Transverse colon (tissue), 4 donors: Measurements from ENCODE around the gene MRGPRG. TPM values are rescaled to one million over a fixed set of nuclear protein-coding genes. Genes with fewer than 3 reads are reported as not detected.
A peak's percentile ranks its signal among the peaks of the same experiment; 100 is the strongest.

Experiments
- DNase-seq: peaks from one replicate; pipeline ENCODE4 v3.0.0-alpha.2; 2019
- H3K27ac ChIP-seq, 4 donors: fragments of 200-600 bp; sonication (generic); 2 replicates each; pipeline ENCODE4 v1.5.1; 2016 to 2018; ENCODE audit warnings: inconsistent platforms in 4 of 4
- H3K27me3 ChIP-seq: fragments of 200-600 bp; sonication (generic); 2 replicates; pipeline ENCODE4 v1.5.1; 2017; ENCODE audit warnings: inconsistent platforms
- H3K36me3 ChIP-seq, 4 donors: fragments of 200-600 bp; sonication (generic); 2 replicates each; pipeline ENCODE4 v1.5.1; 2017 to 2019; ENCODE audit warnings: inconsistent platforms in 4 of 4
- H3K4me1 ChIP-seq, 4 donors: fragments of 200-600 bp; sonication (generic); 2 replicates each; pipeline ENCODE4 v1.5.1; 2017 to 2020; ENCODE audit warnings: inconsistent platforms in 4 of 4
- H3K4me3 ChIP-seq, 4 donors: fragments of 200-600 bp; sonication (generic); 1 replicate in 1 of 4; 2 replicates in 3 of 4; pipeline versions ENCODE4 v1.5.1 to v1.6.1; 2017 to 2019; ENCODE audit warnings: inconsistent platforms in 4 of 4
- H3K9me3 ChIP-seq, 2 donors: fragments of 200-600 bp; sonication (generic); 2 replicates each; pipeline ENCODE4 v1.5.1; 2017 to 2019; ENCODE audit warnings: inconsistent platforms in 2 of 2
- CTCF ChIP-seq, 5 experiments: fragments of 200-600 bp in 3 of 5; fragments of 450-650 bp in 2 of 5; sonication (generic) in 3 of 5; IDR thresholded peaks; 1 replicate in 2 of 5; 2 replicates in 3 of 5; pipeline ENCODE4 v1.5.1; 2016 to 2017; ENCODE audit warnings: antibody characterized with exemption in 5 of 5, inconsistent platforms in 3 of 5, mild to moderate bottlenecking in 2 of 5, moderate library complexity in 1 of 5
- EP300 ChIP-seq: sonication (generic); formaldehyde crosslinking; IDR thresholded peaks from one replicate; pipeline ENCODE4 v1.6.1; 2017; ENCODE audit warnings: antibody characterized with exemption, low read depth
- POLR2A ChIP-seq: fragments of 450-650 bp; IDR thresholded peaks from one replicate; pipeline ENCODE4 v1.6.1; 2016; ENCODE audit warnings: antibody characterized with exemption, mild to moderate bottlenecking, moderate library complexity
- POLR2AphosphoS5 ChIP-seq, 3 donors: sonication (generic); formaldehyde crosslinking; IDR thresholded peaks; one replicate each; pipeline ENCODE4 v1.6.1; 2016; ENCODE audit warnings: antibody characterized with exemption in 3 of 3
- WGBS, 2 donors: methylation state at CpG; one replicate each; pipeline ENCODE4 v1.1.5; 2018; ENCODE audit warnings: low coverage in 1 of 2; 5-methylcytosine and 5-hydroxymethylcytosine counted together
- in situ Hi-C, 4 donors: fragments of 200-750 bp; cut with MboI; loops; one replicate each; pipeline versions ENCODE4 v1.15.0 to v1.15.1; 2017; ENCODE audit warnings: low sequenced_read_pairs in 3 of 4, low pct_ligation_motif_present in 1 of 4, low pct_unique_long_range_greater_than_20kb in 1 of 4
- intact Hi-C: fragments of 100-400 bp; cut with DNase I; formaldehyde crosslinking; loops from one replicate; pipeline ENCODE4 v1.15.1; 2023; ENCODE audit warnings: low total_unique reads
- total RNA-seq, 4 donors: library from RNA; depleted of rRNA; stranded (reverse); fragments of >200 nt; gene quantifications; one replicate each; pipeline ENCODE4 v1.1.0, GENCODE V29; 2016

The MRGPRG gene
- total RNA-seq, 4 donors from 2014 or later, result not detected

GRCh38 chr11:3215346-3216026 lies 3.1 kb downstream of the MRGPRG start:
- WGBS, 2 donors, result 51% methylated on average over 17 of the region's 17 CpGs; no CpG with 5 or more reads in 1 of the 2 donors
- in situ Hi-C loops, result loop anchor here (10.0 to 25.0 kb wide), 4 partner anchors 103 to 181 kb away; no protein-coding TSS in a partner anchor
- Histone ChIP-seq H3K27me3 (peaks cover 52% of the 10 kb centered on the region), H3K36me3 (no peaks in the 10 kb centered on the region), H3K9me3 (no peaks in the 10 kb centered on the region), H3K4me3 (no peak overlapping the region), H3K27ac (no peak overlapping the region), H3K4me1 (peaks cover 0 to 7% (median 0%) of the 10 kb centered on the region in 4 donors)
- TF ChIP-seq CTCF (IDR thresholded peaks at IDR 0.05) (no peak), POLR2A (no peak), EP300 (no peak), POLR2AphosphoS5 (IDR thresholded peaks at IDR 0.05) (no peak)
- intact Hi-C loops, result loop anchor here (10.0 kb wide), 1 partner anchor 181 kb away; no protein-coding TSS in a partner anchor
- peak; percentile 8 for DNase-seq

- intact Hi-C loops, result loop anchor here (10.0 kb wide), 1 partner anchor 180 kb away; no protein-coding TSS in a partner anchor
- in situ Hi-C loops, result loop anchor here (10.0 to 25.0 kb wide), 4 partner anchors 102 to 180 kb away; no protein-coding TSS in a partner anchor
- Histone ChIP-seq H3K4me1 (peaks cover 0 to 7% (median 0%) of the 10 kb centered on the region in 4 donors), H3K4me3 (no peak overlapping the region), H3K36me3 (no peaks in the 10 kb centered on the region), H3K27ac (no peak overlapping the region), H3K27me3 (peaks cover 47% of the 10 kb centered on the region), H3K9me3 (no peaks in the 10 kb centered on the region)
- 72% methylated on average over 4 of the region's 4 CpGs; no CpG with 5 or more reads in 1 of the 2 donors for WGBS, 2 donors
- DNase-seq, result no peak
- TF ChIP-seq CTCF (IDR thresholded peaks at IDR 0.05) (no peak), POLR2A (no peak), EP300 (no peak), POLR2AphosphoS5 (IDR thresholded peaks at IDR 0.05) (no peak)
Measured at GRCh38 chr11:3214420-3214699, 4.3 kb downstream of the MRGPRG start.

- TF ChIP-seq EP300 (no peak), CTCF (IDR thresholded peaks at IDR 0.05) (no peak), POLR2AphosphoS5 (IDR thresholded peaks at IDR 0.05) (no peak), POLR2A (no peak)
- Histone ChIP-seq H3K4me3 (no peak overlapping the region), H3K4me1 (peaks cover 0 to 7% (median 0%) of the 10 kb centered on the region in 4 donors), H3K27ac (no peak overlapping the region), H3K36me3 (no peaks in the 10 kb centered on the region), H3K9me3 (no peaks in the 10 kb centered on the region), H3K27me3 (peaks cover 42% of the 10 kb centered on the region)
- no peak for DNase-seq
- in situ Hi-C loops, result loop anchor here (10.0 to 25.0 kb wide), 4 partner anchors 102 to 179 kb away; no protein-coding TSS in a partner anchor
- intact Hi-C loops, result loop anchor here (10.0 kb wide), 1 partner anchor 179 kb away; no protein-coding TSS in a partner anchor
- WGBS, 2 donors, result 63 to 72% methylated on average over 5 to 24 of the region's 24 CpGs
Measured at GRCh38 chr11:3213659-3214419, 4.8 kb downstream of the MRGPRG start.

GRCh38 chr11:3208272-3208671 lies 10.3 kb downstream of the MRGPRG start:
- no peak overlapping the region for H3K27ac ChIP-seq
- DNase-seq, result no peak
- TF ChIP-seq CTCF (IDR thresholded peaks at IDR 0.05), result no peak
- no peak for TF ChIP-seq EP300
- TF ChIP-seq POLR2AphosphoS5 (IDR thresholded peaks at IDR 0.05), result no peak
- TF ChIP-seq POLR2A, result no peak
- peaks cover 0 to 11% (median 5%) of the 10 kb centered on the region in 4 donors for H3K4me1 ChIP-seq
- intact Hi-C loops, result no loop called here
- H3K4me3 ChIP-seq, result no peak overlapping the region
- in situ Hi-C loops, result loop anchor here in 2 of 4 donors (25.0 kb wide), 2 partner anchors 96 to 171 kb away; no protein-coding TSS in a partner anchor
- 76 to 93% methylated on average over 3 to 6 of the region's 6 CpGs for WGBS, 2 donors
- H3K9me3 ChIP-seq, result no peaks in the 10 kb centered on the region
- H3K27me3 ChIP-seq, result peaks cover 18% of the 10 kb centered on the region
- no peaks in the 10 kb centered on the region for H3K36me3 ChIP-seq
